Karpas-422 (cell line): ENCODE measurements around the gene MYF6. TPM values are rescaled to one million over a fixed set of nuclear protein-coding genes. Genes with fewer than 3 reads are reported as not detected.

Experiments
- DNase-seq: peaks from one replicate; pipeline ENCODE4 v3.0.0-alpha.2; 2015
- H2AFZ ChIP-seq: fragments of 200-600 bp; sonication (generic); 2 replicates; pipeline ENCODE4 v1.6.1; 2014; ENCODE audit warnings: antibody characterized with exemption, low read length, mixed read lengths
- H3K27ac ChIP-seq: fragments of 200-600 bp; sonication (generic); 2 replicates; pipeline ENCODE4 v1.5.1; 2014; ENCODE audit warnings: mild to moderate bottlenecking, low read length, moderate library complexity
- H3K27me3 ChIP-seq: fragments of 200-600 bp; sonication (generic); 2 replicates; pipeline ENCODE4 v1.6.1; 2014; ENCODE audit warnings: low read length, mixed read lengths
- H3K36me3 ChIP-seq: fragments of 200-600 bp; sonication (generic); 2 replicates; pipeline ENCODE4 v1.6.1; 2014; ENCODE audit warnings: low read length, mixed read lengths; ENCODE audit not compliant: insufficient read depth
- H3K4me1 ChIP-seq: fragments of 200-600 bp; sonication (generic); 2 replicates; pipeline ENCODE4 v1.6.1; 2014; ENCODE audit warnings: mild to moderate bottlenecking, low read length, mixed read lengths
- H3K4me2 ChIP-seq: fragments of 200-600 bp; sonication (generic); 2 replicates; pipeline ENCODE4 v1.6.1; 2014; ENCODE audit warnings: low read length, low read depth, mild to moderate bottlenecking; ENCODE audit not compliant: poor library complexity, severe bottlenecking
- H3K4me3 ChIP-seq: fragments of 200-600 bp; sonication (generic); 2 replicates; pipeline ENCODE4 v1.5.1; 2014; ENCODE audit warnings: mild to moderate bottlenecking, antibody characterized with exemption, low read length, mixed read lengths
- H3K79me2 ChIP-seq: fragments of 200-600 bp; sonication (generic); 2 replicates; pipeline ENCODE4 v1.6.1; 2014; ENCODE audit warnings: mild to moderate bottlenecking, low read length, mixed read lengths
- H3K9ac ChIP-seq: fragments of 200-600 bp; sonication (generic); 2 replicates; pipeline ENCODE4 v1.6.0; 2014; ENCODE audit warnings: low read length
- H3K9me2 ChIP-seq: fragments of 200-600 bp; sonication (generic), shearing (Covaris generic); replicated peaks from 2 replicates; pipeline ENCODE4 v1.6.0; 2014; ENCODE audit warnings: mild to moderate bottlenecking, low read length, moderate library complexity; ENCODE audit not compliant: insufficient read depth
- H3K9me3 ChIP-seq: fragments of 300-700, 200-600 bp; sonication (generic); 2 replicates; pipeline ENCODE4 v1.6.1; 2014; ENCODE audit warnings: low read length, mixed read lengths
- H4K20me1 ChIP-seq: fragments of 200-600 bp; sonication (generic); 2 replicates; pipeline ENCODE4 v1.6.1; 2014; ENCODE audit warnings: mild to moderate bottlenecking, antibody characterized with exemption, low read length, low read depth; ENCODE audit not compliant: insufficient read depth
- total RNA-seq: library from RNA; depleted of rRNA; stranded (reverse); fragments of >200 nt; shearing (Covaris generic); gene quantifications from 2 replicates; pipeline ENCODE4 v1.2.3, GENCODE V29; 2014; ENCODE audit warnings: low replicate concordance

MYF6 gene
- total RNA-seq, 1 experiment from 2014 or later: not detected

DNA sequence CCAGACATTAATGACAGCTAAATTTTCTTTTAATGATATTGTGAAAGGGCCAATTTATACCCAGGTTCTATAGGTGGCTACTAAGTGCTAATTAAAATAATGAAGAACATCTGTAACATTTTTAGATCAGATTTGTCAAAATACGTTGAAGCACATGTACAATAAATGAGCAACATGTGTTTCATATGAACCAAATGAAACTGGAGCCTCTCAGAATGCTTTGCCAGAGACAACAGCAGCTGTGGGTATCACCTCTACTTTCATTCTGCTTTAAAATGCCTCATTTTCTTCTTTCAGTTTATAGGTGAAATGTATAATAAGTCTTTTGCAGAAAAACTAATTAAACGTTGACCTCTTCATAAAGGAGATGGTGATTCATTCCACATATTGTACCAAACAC lies 26.1 kb upstream of the MYF6 start:
- no peak overlapping the region for H3K4me2 ChIP-seq

DNA sequence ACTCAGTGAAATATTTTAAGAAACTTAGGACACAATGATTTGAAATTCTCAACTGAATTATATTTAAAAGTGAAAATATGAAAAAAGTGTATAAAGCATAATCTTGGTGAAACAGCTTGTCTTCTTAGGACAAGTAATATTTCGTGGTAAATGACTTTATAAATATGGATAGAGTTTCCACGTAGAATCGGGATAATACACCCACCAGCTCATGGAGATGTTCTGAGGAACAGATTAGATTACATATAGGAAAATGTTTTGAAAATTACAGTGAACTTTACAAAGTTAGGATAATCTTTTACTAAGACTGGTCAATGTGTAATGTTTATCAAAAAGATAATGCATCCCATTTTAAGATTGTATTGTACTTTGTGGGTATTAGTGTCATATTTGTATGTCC lies 25.6 kb upstream of the MYF6 start:
- Histone ChIP-seq H3K27ac (no peak overlapping the region), H3K9ac (no peak overlapping the region), H3K9me3 (no peaks in the 10 kb centered on the region), H3K4me3 (no peak overlapping the region), H2AFZ (no peak overlapping the region), H3K27me3 (no peaks in the 10 kb centered on the region), H3K4me2 (no peak overlapping the region), H3K79me2 (no peaks in the 10 kb centered on the region), H4K20me1 (no peaks in the 10 kb centered on the region), H3K36me3 (no peaks in the 10 kb centered on the region), H3K4me1 (no peaks in the 10 kb centered on the region), H3K9me2 (no peaks in the 10 kb centered on the region)
- DNase-seq: no peak

More for the DNA sequence above, 26.1 kb upstream of the MYF6 start:
- Histone ChIP-seq H3K79me2 (no peaks in the 10 kb centered on the region), H3K4me3 (no peak overlapping the region), H3K9me2 (no peaks in the 10 kb centered on the region), H2AFZ (no peak overlapping the region), H3K9ac (no peak overlapping the region), H3K9me3 (no peaks in the 10 kb centered on the region), H4K20me1 (no peaks in the 10 kb centered on the region), H3K36me3 (no peaks in the 10 kb centered on the region), H3K27me3 (no peaks in the 10 kb centered on the region), H3K4me1 (no peaks in the 10 kb centered on the region), H3K27ac (no peak overlapping the region)
- no peak for DNase-seq

DNA sequence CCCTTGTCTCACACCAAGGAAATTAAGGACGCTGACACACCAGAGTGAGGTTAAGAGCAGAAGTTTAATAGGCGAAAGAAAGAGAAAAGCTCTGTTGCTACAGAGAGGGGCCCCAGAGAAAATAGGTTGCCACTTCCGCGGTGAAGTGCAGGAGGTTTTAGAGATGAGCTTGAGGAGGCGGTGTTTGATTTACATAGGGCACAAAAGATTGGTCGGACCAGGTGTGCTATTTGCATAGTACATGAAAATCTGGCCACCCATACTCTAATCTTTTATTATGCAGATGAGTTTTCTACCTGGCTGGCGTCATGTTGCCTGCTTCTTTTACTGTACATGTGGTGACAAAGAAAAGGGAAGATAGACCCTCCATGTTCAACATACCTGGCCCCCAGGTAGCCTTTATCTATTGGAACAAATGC lies 23.3 kb upstream of the MYF6 start:
- H3K9ac ChIP-seq: no peak overlapping the region
- H3K4me2 ChIP-seq: no peak overlapping the region
- no peaks in the 10 kb centered on the region for H3K9me2 ChIP-seq
- H3K27ac ChIP-seq: no peak overlapping the region
- no peaks in the 10 kb centered on the region for H4K20me1 ChIP-seq
- H3K4me1 ChIP-seq: no peaks in the 10 kb centered on the region
- H2AFZ ChIP-seq: no peak overlapping the region
- no peak for DNase-seq
- H3K9me3 ChIP-seq: no peaks in the 10 kb centered on the region
- no peaks in the 10 kb centered on the region for H3K79me2 ChIP-seq
- H3K4me3 ChIP-seq: no peak overlapping the region
- no peaks in the 10 kb centered on the region for H3K36me3 ChIP-seq
- no peaks in the 10 kb centered on the region for H3K27me3 ChIP-seq

DNA sequence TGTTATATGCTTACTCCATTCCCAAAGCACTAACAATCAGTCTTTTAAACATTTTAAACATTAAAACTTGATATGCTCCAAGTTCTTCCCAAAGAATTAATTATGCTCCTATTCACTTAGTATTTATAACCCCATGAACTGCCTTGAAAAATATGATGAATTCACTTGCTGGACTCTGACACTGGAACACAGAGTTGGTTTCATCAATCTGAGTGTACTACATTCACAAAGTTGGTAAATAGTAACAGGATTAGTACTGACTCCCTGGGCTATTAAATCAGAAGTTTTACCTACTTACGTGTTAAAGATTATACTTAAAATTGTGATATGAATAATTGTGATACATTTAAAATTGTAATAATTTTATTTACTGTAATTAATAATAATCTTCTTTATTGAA lies 17.3 kb upstream of the MYF6 start:
- DNase-seq: no peak
- Histone ChIP-seq H3K9me3 (no peaks in the 10 kb centered on the region), H3K27ac (no peak overlapping the region), H2AFZ (no peak overlapping the region), H3K36me3 (no peaks in the 10 kb centered on the region), H3K27me3 (no peaks in the 10 kb centered on the region), H3K4me3 (no peak overlapping the region), H3K9me2 (no peaks in the 10 kb centered on the region), H3K4me2 (no peak overlapping the region), H3K4me1 (no peaks in the 10 kb centered on the region), H3K9ac (no peak overlapping the region), H4K20me1 (no peaks in the 10 kb centered on the region), H3K79me2 (no peaks in the 10 kb centered on the region)

DNA sequence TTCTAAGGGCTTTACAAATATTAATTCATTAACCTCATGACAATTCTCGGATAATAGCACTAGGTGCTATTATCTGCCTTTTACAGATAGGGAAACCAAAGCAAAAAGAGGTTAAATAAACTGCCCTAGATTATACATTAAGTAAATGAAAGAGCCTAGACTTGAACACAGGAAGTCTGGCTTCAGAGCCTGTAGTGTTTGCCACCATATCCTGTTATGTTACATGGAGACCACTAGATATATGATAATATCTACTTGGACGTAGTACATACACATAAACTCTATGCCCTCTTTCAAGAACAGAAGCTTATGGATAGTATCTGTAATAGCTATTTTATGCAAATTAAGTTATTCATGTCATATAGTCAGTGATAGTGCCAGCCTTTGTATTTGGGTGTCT lies 16.9 kb upstream of the MYF6 start:
- H2AFZ ChIP-seq: no peak overlapping the region
- no peak for DNase-seq
- H3K4me1 ChIP-seq: no peaks in the 10 kb centered on the region

DNA sequence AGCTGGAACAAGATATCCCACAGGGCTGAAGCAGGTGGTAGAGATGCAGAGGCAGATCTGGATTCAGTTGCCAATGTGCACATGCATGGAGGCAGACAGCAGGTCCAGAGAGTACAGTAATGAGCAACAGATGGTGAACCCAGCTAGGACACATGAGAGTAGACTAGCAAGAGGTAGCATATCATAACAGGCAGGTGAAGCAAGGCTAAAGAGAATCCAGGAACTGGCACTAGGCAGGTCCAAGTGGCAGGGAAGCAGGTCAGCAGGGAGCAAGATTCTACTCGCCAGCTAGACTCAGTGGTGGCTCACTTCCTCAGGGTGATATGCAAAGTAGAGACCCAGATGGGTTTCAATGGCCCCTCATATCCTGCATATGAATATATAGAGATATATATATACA lies 15.3 kb upstream of the MYF6 start:
- H3K4me2 ChIP-seq: no peak overlapping the region
- H3K9ac ChIP-seq: no peak overlapping the region
- H3K27ac ChIP-seq: no peak overlapping the region
- no peak for DNase-seq
- no peaks in the 10 kb centered on the region for H4K20me1 ChIP-seq
- H3K27me3 ChIP-seq: no peaks in the 10 kb centered on the region
- no peaks in the 10 kb centered on the region for H3K4me1 ChIP-seq
- H3K9me2 ChIP-seq: no peaks in the 10 kb centered on the region
- no peaks in the 10 kb centered on the region for H3K79me2 ChIP-seq
- H3K4me3 ChIP-seq: no peak overlapping the region
- no peak overlapping the region for H2AFZ ChIP-seq
- no peaks in the 10 kb centered on the region for H3K36me3 ChIP-seq
- H3K9me3 ChIP-seq: no peaks in the 10 kb centered on the region

More for the DNA sequence above, 16.9 kb upstream of the MYF6 start:
- H3K4me3 ChIP-seq: no peak overlapping the region
- H3K27ac ChIP-seq: no peak overlapping the region
- H4K20me1 ChIP-seq: no peaks in the 10 kb centered on the region
- H3K9me2 ChIP-seq: no peaks in the 10 kb centered on the region
- no peak overlapping the region for H3K4me2 ChIP-seq
- no peaks in the 10 kb centered on the region for H3K27me3 ChIP-seq
- H3K79me2 ChIP-seq: no peaks in the 10 kb centered on the region
- no peaks in the 10 kb centered on the region for H3K9me3 ChIP-seq
- H3K9ac ChIP-seq: no peak overlapping the region
- no peaks in the 10 kb centered on the region for H3K36me3 ChIP-seq

DNA sequence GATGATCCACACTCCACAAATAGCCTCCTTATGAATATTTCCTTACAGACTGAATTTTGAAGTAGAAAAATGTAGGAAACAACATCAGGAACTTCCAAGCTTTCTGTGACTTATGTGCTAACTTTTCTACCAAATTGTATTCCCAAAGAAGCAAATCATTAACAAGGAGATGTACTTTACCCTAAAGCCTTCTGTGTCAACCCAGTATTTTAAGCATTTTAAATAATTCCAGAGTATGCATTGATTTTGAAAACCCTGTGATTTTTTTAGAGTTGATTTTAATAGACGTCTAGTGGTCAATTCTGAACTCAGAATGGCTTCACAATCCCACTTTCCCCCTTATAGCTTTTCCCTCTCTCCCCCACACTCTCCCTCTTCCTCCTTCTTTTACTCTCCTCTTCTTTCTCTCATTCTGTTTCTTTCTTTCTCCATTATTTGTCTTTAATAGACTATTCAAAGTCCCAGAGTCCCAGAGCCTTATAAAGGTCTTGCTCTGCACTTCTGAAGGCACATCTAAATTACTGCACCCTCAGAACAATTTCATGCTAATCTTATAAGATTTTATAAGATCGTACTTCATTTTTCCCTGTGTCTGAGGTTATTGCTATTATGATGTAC lies 10.1 kb upstream of the MYF6 start:
- Histone ChIP-seq H3K4me2 (no peak overlapping the region), H2AFZ (no peak overlapping the region), H3K9me2 (no peaks in the 10 kb centered on the region), H4K20me1 (no peaks in the 10 kb centered on the region), H3K9me3 (no peaks in the 10 kb centered on the region), H3K27ac (no peak overlapping the region), H3K27me3 (no peaks in the 10 kb centered on the region), H3K36me3 (no peaks in the 10 kb centered on the region), H3K79me2 (no peaks in the 10 kb centered on the region), H3K4me3 (no peak overlapping the region), H3K9ac (no peak overlapping the region), H3K4me1 (no peaks in the 10 kb centered on the region)
- no peak for DNase-seq

DNA sequence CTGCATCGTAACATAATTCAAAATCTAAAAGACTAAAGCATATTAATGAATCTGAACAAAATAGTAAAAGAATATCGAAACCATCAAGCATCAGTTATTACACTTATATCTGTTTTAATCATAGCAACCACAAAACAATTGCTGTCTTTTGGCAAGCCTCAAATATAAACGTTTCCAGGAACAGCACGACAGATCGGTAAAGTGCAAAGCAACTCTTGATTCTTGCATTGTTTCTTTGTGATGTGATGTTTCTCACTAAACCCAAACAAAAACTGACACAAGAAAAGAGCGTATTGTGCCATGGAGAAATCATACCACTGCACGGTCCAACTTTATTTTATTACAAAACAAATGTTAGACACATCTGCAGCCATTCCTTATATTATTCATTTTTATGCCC lies 9.2 kb upstream of the MYF6 start:
- no peaks in the 10 kb centered on the region for H4K20me1 ChIP-seq
- no peak overlapping the region for H3K27ac ChIP-seq
- H3K27me3 ChIP-seq: no peaks in the 10 kb centered on the region
- no peaks in the 10 kb centered on the region for H3K9me3 ChIP-seq
- no peak overlapping the region for H3K9ac ChIP-seq
- H3K4me2 ChIP-seq: no peak overlapping the region
- no peaks in the 10 kb centered on the region for H3K36me3 ChIP-seq
- no peaks in the 10 kb centered on the region for H3K79me2 ChIP-seq
- H3K4me3 ChIP-seq: no peak overlapping the region
- peaks cover 6% of the 10 kb centered on the region for H3K4me1 ChIP-seq
- no peak overlapping the region for H2AFZ ChIP-seq
- no peak for DNase-seq
- H3K9me2 ChIP-seq: no peaks in the 10 kb centered on the region
